PC-9 (cell line): ENCODE measurements around the gene NUDT1.

ENCODE experiments used
- CTCF ChIP-seq: fragments of 200-600 bp; sonication (generic); conservative IDR thresholded peaks from 2 replicates; pipeline ENCODE4 v1.6.1; 2017; ENCODE audit warnings: mixed run types, antibody characterized with exemption, mild to moderate bottlenecking, moderate library complexity
- EZH2 ChIP-seq: fragments of 200-600 bp; sonication (generic); IDR thresholded peaks from 2 replicates; pipeline ENCODE4 v1.8.0; 2017; ENCODE audit warnings: antibody characterized with exemption, low read depth

- no peak for TF ChIP-seq CTCF
- no peak for TF ChIP-seq EZH2
Observed at GRCh38 chr7:2230882-2231281, 11.1 kb upstream of the NUDT1 start.
